ENCODE data around the gene ROR1.
"Not testable (repeated sequence)": the region's sequence is repeated elsewhere in the genome, so short reads cannot be mapped to it uniquely, and the experiment has no call there.

Gene ROR1

GRCh38 chr1:64073705-64074104 lies 299.9 kb downstream of the ROR1 start:
- no peak for DNase-seq

DNA sequence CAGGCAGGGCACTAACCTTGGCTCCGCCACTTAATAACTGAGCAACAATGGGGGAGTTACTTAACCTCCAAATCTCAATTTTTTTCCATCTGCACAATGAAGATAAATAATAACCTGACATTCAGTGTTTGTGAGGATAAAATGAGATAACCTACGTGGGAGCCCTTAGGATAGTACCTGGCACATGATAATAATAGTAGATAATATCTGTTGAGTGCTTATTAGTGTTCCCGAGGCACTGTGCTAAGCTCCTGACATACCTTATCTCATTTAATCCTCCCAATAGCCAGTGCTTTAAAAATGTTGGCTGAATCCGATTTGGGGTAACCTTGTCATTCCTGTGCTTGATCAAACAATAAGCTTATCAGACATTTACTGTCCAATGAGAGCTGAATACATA lies 300.9 kb downstream of the ROR1 start:
- no peak for DNase-seq

DNA sequence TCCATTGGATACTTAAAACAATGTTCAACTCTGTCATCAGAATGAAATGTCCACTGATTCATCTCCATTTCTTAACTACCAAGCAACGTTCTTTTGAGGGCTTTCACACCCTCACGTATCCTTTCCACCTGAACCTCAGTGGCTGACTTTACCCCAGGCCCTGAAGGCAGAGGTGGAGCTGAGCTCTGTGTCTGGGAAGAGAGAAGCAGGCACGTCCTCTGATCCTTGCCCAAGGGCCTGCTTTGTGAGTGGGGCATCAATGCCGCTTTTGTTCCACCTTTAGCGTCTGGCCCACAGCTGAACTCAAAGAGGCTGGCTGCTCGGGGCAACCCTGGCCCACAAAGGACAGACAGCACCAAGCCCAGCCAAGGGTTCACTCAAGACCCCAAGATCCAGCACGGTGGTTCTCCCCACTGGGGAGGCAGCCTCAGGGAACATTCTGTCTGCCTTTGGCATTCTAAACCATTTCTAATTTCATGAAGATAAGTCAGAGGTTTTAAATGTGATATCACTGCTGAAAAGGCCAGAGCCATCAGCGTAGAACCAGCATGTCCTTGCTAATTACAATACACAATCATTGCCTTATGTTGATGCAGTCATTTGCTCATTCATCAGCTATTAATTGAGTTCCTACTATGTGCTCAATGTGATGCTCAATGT lies 303.6 kb downstream of the ROR1 start:
- no peak for DNase-seq

DNA sequence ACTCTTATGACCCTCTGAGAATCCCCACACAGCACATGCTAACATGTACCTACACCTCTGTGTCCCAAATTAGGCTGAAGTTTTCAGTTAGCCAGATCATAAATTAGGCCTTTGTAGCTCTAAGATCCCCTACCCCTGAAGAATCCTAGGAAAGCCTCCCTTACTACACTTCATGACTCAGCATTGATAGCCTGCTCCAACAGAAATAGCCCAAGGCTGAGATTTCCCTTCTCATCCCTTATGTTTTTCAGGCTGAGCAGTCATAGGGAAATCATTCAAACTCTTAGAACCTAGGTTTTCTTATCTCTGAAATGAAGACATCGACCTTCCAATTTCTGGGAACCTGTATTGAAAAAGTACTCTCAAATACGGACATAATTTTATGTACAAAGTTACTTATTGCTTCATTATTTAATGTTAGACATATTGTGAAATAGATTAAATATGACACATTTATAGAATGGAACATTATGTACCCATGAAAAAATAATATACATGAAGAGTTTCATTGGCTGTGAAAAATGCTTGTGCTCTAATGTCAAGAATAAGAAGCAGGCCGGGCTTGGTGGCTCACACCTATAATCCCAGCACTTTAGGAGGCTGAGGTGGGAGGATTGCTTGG lies 307.2 kb downstream of the ROR1 start:
- DNase-seq, result no peak

GRCh38 chr1:64082459-64082858 lies 308.6 kb downstream of the ROR1 start:
- DNase-seq, result no peak

DNA sequence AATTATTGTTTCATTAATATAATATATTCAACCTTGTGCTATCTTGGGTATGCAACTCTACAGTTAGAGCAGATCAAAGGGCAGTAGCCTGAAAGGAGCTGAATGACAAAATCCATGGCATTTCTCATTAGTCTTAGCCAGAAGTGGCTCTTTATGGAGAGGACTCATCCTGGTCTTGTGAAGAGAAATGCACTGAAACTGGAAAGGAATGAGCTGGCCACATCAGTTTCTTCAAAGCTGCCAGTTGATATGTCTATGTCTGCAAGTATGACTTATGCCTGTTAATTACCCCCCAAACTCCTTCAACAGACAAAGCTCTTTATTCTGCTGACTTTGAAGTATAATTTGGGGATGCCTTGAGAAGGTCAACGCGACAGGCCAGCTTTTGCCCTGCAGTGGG lies 310.6 kb downstream of the ROR1 start:
- DNase-seq, result no peak

GRCh38 chr1:64087768-64088167 lies 314.0 kb downstream of the ROR1 start:
- DNase-seq, result no peak

- DNase-seq, result no peak
Observed at GRCh38 chr1:64090436-64090835, 316.6 kb downstream of the ROR1 start.

DNA sequence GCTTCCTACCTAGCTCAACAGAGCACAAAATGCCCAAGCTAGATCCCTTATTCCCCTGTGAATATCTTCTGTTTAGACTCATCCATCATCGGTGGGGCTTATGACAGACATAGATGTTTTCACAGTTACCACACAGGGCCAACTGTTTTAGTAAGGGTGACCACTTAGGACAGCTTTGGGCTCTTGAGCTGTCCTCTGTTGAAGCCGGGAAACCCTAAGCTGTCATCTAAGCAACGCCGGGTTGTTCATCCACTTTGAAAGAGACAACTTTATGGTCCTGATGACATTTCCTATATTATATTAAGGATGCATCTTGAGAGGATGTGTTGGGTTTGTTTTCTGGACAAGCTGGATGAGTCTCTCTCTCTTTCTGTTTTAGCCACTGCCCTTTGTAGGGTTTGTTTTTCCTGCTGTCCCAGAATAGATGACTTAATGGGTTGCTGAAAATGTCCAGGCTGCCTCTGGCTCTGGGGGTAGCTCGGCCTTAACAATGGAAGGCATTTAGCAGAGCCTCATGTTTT lies 319.1 kb downstream of the ROR1 start:
- DNase-seq, result no peak

DNA sequence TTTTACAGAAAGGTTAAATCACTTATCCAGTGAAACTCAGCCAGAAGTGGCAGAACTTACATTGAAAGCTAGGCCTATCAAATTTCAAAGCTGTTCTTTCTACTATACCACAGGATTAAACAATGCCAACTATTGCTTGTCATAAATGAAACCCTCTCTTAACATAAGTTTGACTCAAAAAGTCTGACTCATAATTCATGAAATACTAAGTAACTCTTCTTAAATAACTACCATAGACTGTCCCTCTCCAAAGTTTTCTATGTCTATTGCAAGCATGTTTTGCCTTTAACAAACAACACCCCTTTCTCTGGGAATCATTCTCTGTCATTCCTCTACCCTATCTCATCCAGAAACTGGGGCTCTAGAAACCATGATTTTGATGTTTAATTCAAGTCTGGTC lies 320.1 kb downstream of the ROR1 start:
- no peak for DNase-seq

DNA sequence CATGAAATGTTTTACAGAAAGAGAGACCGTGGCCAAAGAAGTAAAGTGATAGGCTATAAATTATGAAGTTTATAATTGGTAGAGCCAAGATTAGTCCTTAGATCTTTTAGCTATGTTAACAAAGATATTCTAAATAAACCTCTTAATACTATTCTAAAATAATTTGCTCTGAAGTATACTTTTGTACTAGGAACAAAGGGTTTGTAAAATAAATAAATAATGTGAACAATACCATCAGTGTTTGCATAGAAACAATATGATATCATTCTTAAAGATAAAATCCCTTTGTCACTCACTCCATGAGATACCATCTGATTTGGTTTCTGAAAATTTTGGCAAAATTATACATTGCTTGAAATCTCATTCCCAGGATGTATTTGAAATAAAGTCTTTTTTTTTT lies 322.0 kb downstream of the ROR1 start:
- DNase-seq, result no peak

GRCh38 chr1:64097859-64098258 lies 324.0 kb downstream of the ROR1 start:
- DNase-seq, result no peak

DNA sequence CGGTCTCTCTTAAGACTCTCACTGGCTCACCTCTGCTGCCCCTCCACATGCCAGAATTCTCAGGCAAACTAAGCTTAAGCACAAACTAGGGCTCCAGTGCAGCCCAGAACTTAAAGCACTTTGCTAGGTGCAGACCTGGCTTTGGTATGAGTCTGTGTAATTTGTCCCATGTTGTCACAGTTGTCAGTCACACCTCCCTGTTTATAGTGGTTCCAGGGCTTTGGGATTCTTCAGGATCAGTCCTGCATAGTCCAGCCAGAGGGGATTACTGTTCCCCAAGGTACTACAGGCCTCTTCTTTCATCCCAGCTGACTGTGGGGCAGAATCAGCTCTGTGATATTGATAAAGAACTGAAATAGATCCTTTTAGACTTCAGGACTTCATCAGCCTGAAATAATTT lies 324.6 kb downstream of the ROR1 start:
- no peak for DNase-seq

DNA sequence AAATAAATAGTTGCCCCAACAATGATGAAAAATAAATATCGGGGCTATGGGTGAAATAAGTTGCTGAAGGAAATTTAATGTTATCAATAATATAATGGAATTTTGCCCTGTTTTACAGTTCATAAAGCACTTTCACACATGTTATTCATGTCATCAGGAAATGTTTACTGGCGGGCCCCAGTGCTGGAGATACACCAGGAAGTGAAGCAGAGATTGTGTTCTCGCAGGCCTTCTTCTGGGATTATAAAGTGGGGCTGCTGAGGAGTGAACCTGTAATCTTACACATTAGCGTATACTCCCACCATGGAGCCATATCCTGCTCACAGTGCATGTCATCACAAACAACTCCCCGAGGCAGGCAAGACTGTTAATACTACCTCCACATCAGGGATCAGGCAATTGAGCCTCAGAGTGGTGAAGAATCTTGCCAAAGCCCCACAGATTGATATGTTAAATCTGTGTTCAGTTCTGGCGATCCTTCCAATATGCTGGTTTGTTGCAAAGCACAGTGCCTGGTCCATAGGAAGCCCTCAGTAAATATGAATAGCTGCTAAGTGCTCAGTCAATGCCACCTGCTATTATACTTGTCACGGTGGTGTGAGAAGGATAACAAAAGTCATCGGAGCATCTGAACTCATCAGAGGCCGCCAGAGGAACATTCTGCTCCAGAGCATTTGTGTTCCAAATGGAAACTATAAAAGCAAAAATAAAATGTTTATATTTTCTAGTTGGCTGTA lies 325.2 kb downstream of the ROR1 start:
- no peak for DNase-seq

GRCh38 chr1:64100791-64101190 lies 327.0 kb downstream of the ROR1 start:
- no peak for DNase-seq

- DNase-seq, result not testable (repeated sequence)
Observed at GRCh38 chr1:64104585-64104984, 330.8 kb downstream of the ROR1 start.

GRCh38 chr1:64107118-64107519 lies 333.3 kb downstream of the ROR1 start:
- DNase-seq, result no peak

DNA sequence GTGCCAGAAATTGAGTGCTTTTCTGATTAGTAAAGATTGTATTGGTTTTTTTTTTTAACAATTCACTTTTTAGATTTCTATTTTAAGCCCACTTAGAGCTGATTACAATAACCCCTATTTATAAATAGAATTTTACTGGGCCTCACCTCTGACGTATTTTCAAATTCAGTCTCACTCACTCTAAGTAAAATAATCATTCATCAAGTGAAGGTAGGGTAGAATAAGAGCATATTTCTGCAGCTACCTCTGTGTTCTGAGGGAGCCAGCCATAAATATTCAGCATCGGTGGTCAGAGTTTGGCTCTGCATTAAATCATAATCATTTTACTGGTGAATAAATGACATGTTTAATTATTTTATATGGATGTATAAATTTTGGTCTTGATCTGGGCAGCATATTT lies 333.8 kb downstream of the ROR1 start:
- DNase-seq, result no peak

DNA sequence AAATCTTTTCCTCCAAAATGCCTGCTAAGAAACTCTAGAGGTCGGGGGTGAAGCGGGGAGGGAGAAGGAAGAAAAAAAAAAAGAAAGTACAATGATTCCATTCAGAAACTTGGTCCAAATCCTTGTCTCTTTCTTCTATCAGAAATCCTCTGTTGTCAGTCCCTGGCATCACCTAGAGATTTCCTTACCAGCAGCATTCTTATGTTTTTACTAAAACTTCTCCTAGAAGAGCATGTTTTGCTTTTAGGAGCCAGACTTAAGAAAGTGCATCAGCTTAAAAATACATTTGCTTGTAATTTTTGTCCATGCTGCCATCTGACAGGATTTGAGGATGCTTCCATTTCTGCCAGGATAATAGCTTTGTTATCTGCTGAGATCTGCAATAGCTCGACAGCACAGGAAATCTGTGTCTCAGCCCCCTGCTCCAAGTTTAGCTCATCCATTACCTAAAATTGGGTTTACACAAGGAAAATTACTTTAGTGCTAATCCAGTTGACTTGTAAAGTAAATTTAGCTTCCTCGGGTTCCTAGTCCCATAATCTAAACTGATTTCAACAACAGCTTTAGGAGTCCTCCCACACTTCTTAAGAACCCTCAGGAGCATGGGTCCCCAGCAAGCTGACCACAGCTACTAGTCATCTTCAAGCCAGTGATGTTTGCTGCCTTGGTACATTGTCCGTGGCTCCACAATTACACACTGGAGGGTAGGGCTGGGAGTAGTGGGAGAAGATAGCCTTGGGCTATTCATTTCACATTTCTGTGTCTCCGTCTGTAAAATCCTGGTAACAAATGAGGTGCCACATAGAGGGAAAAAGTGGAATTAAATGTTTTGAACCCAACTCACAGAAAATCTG lies 337.3 kb downstream of the ROR1 start:
- no peak for DNase-seq

DNA sequence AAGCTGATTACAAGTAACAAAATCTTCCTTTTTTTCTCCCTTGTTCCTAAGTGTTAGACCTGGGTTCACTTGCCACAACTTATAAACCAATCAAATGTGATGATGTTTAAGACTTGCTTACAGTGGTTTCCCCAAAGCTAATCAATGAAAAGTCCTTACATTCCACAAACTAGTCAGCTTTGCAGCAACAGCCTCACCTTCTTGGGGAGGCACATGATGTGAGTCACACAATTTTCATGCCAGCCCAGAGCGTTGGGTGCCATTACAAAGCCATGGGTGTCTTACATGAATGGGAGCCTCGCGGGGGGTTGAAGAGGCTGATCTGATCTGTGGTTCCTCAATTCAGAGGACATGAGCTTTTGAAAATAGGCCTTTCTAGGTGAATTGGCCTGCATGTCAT lies 338.0 kb downstream of the ROR1 start:
- no peak for DNase-seq

GRCh38 chr1:64112281-64112680 lies 338.5 kb downstream of the ROR1 start:
- DNase-seq, result no peak

DNA sequence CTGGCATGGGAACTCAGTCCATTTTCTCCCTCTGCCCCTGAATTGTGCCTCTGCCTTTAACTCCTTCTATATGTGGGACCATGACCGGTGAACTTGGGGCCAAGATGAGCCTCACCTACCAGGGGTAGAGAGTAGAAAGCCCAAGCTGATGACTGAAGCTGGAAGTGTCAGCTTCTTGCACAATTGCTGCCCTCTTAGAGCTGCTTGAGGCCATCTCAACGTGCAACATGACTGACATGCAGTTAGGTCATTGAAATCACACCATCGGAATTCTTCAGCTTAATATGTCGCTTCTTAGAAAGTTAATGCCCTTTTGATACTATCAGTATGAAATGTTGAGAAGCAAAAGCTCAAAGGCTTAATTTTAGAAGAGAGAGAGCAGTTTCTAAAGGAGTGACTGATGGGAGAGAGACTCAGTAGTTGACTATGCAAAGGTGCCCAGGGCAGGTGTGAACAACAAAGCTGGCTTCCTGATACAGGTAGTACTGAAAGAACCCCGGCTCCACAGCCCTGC lies 340.3 kb downstream of the ROR1 start:
- DNase-seq, result no peak

- DNase-seq, result no peak
Observed at GRCh38 chr1:64116537-64116936, 342.7 kb downstream of the ROR1 start.
